ENCODE results near the gene WDFY1. TPM values are rescaled to one million over a fixed set of nuclear protein-coding genes. Genes with fewer than 3 reads are reported as not detected.

WDFY1 gene
- total RNA-seq, 1 experiment from 2014 or later, result 44.7 TPM

DNA sequence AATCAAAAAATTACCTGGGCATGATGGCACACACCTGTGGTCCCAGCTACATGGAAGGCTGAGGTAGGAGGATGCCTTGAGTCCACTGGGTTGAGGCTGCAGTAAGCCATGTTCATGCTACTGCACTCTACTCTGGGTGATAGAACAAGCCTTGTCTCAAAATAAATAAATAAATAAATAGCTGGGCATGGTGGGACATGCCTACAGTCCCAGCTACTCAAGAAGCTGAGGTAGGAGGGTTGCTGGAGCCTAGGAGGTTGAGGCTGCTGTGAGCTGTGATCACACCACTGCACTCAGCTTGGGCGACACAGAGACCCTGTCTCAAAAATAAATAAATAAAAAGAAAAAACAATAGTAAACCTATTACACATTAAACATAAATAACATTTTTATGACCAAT, 110.7 kb downstream of the WDFY1 start:
- Histone ChIP-seq H3K9ac (ENCODE audit: low read length) (no peak overlapping the region), H3K9me3 (ENCODE audit: control insufficient read depth in 1 of 2, insufficient read depth in 1 of 2, low read depth in 1 of 2, low read length in 2 of 2) (no peaks in the 10 kb centered on the region), H3K4me3 (replicated peaks in 1 of 2; ENCODE audit: low read depth in 1 of 2, low read length in 2 of 2) (no peak overlapping the region), H3K36me3 (ENCODE audit: control insufficient read depth in 1 of 2, insufficient read depth in 2 of 2, low read length in 2 of 2) (peaks cover 7 to 12% of the 10 kb centered on the region in 2 experiments), H3K4me2 (ENCODE audit: low read length) (peak overlapping the region; percentile 17; the same call in 1 of the 2 replicates), H4K20me1 (ENCODE audit: insufficient read depth) (peaks cover 4% of the 10 kb centered on the region; the same call in 1 of the 2 replicates), H3K4me1 (ENCODE audit: control insufficient read depth in 1 of 2, insufficient read depth in 2 of 2, low read length in 2 of 2) (peaks cover 59 to 60% of the 10 kb centered on the region in 2 experiments), H3K27ac (ENCODE audit: low read depth, low read length) (no peak overlapping the region; the same call in 1 of the 2 replicates), H3K79me2 (ENCODE audit: insufficient read depth, low read length) (peaks cover 85% of the 10 kb centered on the region), H2AFZ (ENCODE audit: low read depth, low read length, poor library complexity, severe bottlenecking) (no peak overlapping the region), H3K27me3 (ENCODE audit: insufficient read depth, low read length) (no peaks in the 10 kb centered on the region), H3K9me2 (ENCODE audit: insufficient read depth) (no peaks in the 10 kb centered on the region)
- ChIA-PET CTCF (no interaction called here), POLR2A (no interaction called here), RAD21 (ENCODE audit: low non-redundant PET in 1 of 2, low total read pairs in 2 of 2, uncharacterized antibody in 2 of 2, unreplicated experiment in 2 of 2) (no interaction called here)
- DNase-seq (ENCODE audit: low read depth, low spot score) (no peak), ATAC-seq (no peak)
- TF ChIP-seq YY1 (IDR thresholded peaks at IDR 0.05; ENCODE audit: extremely low read depth, insufficient replicate concordance, low read depth, low read length) (no peak), JUND (IDR thresholded peaks at IDR 0.05) (no peak), POLR2A (IDR thresholded peaks at IDR 0.05; ENCODE audit: borderline replicate concordance, extremely low read depth, insufficient read depth, insufficient read length) (no peak), CBX3 (IDR thresholded peaks at IDR 0.05; ENCODE audit: low read depth) (no peak), EZH2 (IDR thresholded peaks at IDR 0.05) (no peak), SP1 (IDR thresholded peaks at IDR 0.05; ENCODE audit: low read depth) (no peak), EGR1 (IDR thresholded peaks at IDR 0.05; ENCODE audit: low read depth) (no peak), SIN3A (IDR thresholded peaks at IDR 0.05; ENCODE audit: low read depth) (no peak), ZNF274 (IDR thresholded peaks at IDR 0.05; ENCODE audit: low read depth, low read length) (no peak), EZH2phosphoT487 (IDR thresholded peaks at IDR 0.05; ENCODE audit: borderline replicate concordance) (no peak)
- TF ChIP-seq, protein P1, sequence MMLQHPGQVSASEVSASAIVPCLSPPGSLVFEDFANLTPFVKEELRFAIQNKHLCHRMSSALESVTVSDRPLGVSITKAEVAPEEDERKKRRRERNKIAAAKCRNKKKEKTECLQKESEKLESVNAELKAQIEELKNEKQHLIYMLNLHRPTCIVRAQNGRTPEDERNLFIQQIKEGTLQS (IDR thresholded peaks at IDR 0.05), result no peak
- intact Hi-C loops (cut with micrococcal nuclease), result loop anchor here (10.0 kb wide), 1 partner anchor 110 kb away; the partner anchor contains the start of gene WDFY1
- BruUV-seq (replicated peaks), result no TSS peak

Data from HCT116 (cell line).